ENCODE data around the gene KCTD16. TPM values are rescaled to one million over a fixed set of nuclear protein-coding genes. Genes with fewer than 3 reads are reported as not detected.

KCTD16 gene
- total RNA-seq, 2 experiments from 2014 or later, result 0.14 to 0.25 TPM

GRCh38 chr5:144378681-144379080 lies 208.0 kb downstream of the KCTD16 start:
- Mint-ChIP-seq H3K4me3 (no peak overlapping the region), H3K9me3 (ENCODE audit: low read depth) (peaks cover 5% of the 10 kb centered on the region), H3K27ac (no peak overlapping the region), H3K4me1 (no peaks in the 10 kb centered on the region), H3K27me3 (peaks cover 2% of the 10 kb centered on the region), H3K36me3 (ENCODE audit: low read depth) (no peaks in the 10 kb centered on the region)
- ChIA-PET POLR2A (no interaction called here), CTCF (no interaction called here)
- DNase-seq (no peak), ATAC-seq (no peak)
- intact Hi-C loops (cut with DNase I, micrococcal nuclease), result no loop called here

GRCh38 chr5:144385597-144385996 lies 214.9 kb downstream of the KCTD16 start:
- H3K4me1 Mint-ChIP-seq, result no peaks in the 10 kb centered on the region
- ChIA-PET POLR2A (no interaction called here), CTCF (no interaction called here)
- ATAC-seq (no peak), DNase-seq (no peak)
- H3K27me3 Mint-ChIP-seq, result no peaks in the 10 kb centered on the region
- H3K4me3 Mint-ChIP-seq, result no peak overlapping the region
- no peaks in the 10 kb centered on the region for H3K36me3 Mint-ChIP-seq (ENCODE audit: low read depth)
- no peak overlapping the region for H3K27ac Mint-ChIP-seq
- H3K9me3 Mint-ChIP-seq (ENCODE audit: low read depth), result peaks cover 3% of the 10 kb centered on the region
- intact Hi-C loops (cut with DNase I, micrococcal nuclease), result no loop called here

DNA sequence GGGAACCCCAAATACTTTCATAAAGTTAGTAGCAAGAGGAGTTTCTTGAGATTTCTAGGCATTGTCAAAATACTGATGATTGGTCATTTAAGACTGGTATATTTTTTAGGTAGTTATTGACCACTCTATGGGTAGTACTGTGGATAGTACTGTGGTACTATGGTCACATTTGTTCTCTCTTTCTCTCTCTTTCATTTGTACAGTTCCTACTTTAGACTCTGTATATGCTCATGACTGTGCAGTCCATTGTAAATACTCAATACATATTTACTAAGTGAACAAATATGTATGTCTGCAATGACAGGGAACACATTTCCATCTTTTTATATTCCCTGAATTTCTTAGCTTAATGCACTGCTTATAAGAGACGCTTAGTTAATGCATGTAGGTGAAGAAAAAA lies 215.6 kb downstream of the KCTD16 start:
- H3K4me1 Mint-ChIP-seq, result no peaks in the 10 kb centered on the region
- ATAC-seq (no peak), DNase-seq (no peak)
- ChIA-PET POLR2A (no interaction called here), CTCF (no interaction called here)
- no peaks in the 10 kb centered on the region for H3K36me3 Mint-ChIP-seq (ENCODE audit: low read depth)
- H3K4me3 Mint-ChIP-seq, result no peak overlapping the region
- H3K27ac Mint-ChIP-seq, result no peak overlapping the region
- no peaks in the 10 kb centered on the region for H3K27me3 Mint-ChIP-seq
- H3K9me3 Mint-ChIP-seq (ENCODE audit: low read depth), result peaks cover 2% of the 10 kb centered on the region
- intact Hi-C loops (cut with DNase I, micrococcal nuclease), result no loop called here

DNA sequence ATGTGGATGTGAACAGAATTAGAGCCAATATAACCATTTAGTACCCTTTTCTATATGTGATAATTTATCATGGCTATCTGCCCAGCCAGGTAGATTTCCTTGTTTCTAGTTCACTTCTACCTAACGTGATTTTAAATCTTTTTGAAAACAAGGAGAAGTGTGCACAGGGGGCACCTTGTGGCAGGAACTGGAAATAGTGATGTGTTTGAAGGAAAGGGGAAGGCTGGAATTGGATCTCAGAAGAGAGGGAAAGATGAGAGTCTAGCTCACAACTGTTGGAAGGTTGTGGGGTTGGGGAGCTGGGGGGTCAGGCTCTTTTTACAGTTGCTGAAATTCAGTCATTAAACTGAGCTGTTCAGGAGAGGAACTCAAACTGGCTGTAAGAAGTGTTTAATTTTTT lies 219.5 kb downstream of the KCTD16 start:
- no peak for ATAC-seq
- H3K36me3 Mint-ChIP-seq (ENCODE audit: low read depth), result no peaks in the 10 kb centered on the region
- H3K9me3 Mint-ChIP-seq (ENCODE audit: low read depth), result no peaks in the 10 kb centered on the region
- ChIA-PET CTCF (no interaction called here), POLR2A (no interaction called here)
- no peaks in the 10 kb centered on the region for H3K4me1 Mint-ChIP-seq
- intact Hi-C loops (cut with DNase I, micrococcal nuclease), result loop anchor here in 1 of 2 experiments (10.0 kb wide), 1 partner anchor 185 kb away; no protein-coding TSS in a partner anchor
- no peak for DNase-seq
- H3K27me3 Mint-ChIP-seq, result no peaks in the 10 kb centered on the region
- no peak overlapping the region for H3K4me3 Mint-ChIP-seq
- no peak overlapping the region for H3K27ac Mint-ChIP-seq

DNA sequence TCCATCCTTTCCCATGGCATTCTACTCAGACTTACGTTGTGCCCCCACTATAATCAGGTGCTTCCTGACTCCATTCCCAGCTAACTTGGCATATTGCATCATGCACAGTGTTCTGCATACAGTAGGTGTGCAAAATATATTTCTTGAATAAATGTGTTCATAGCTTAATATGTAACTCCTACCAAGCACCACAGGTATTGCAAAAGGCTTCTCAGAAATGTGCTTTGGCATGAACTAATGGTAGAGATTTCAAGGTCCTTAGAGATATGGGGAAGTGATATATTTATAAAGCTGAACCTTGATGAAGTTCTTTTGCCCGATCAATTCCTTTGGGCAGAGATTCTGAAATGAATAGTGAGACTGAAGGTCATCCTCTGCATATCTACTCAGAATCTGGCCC lies 220.4 kb downstream of the KCTD16 start:
- ChIA-PET CTCF (no interaction called here), POLR2A (no interaction called here)
- Mint-ChIP-seq H3K27me3 (no peaks in the 10 kb centered on the region), H3K9me3 (ENCODE audit: low read depth) (no peaks in the 10 kb centered on the region), H3K27ac (no peak overlapping the region), H3K36me3 (ENCODE audit: low read depth) (no peaks in the 10 kb centered on the region), H3K4me3 (no peak overlapping the region), H3K4me1 (no peaks in the 10 kb centered on the region)
- DNase-seq, result no peak
- ATAC-seq, result no peak
- intact Hi-C loops (cut with DNase I, micrococcal nuclease), result loop anchor here in 1 of 2 experiments (10.0 kb wide), 1 partner anchor 186 kb away; no protein-coding TSS in a partner anchor

DNA sequence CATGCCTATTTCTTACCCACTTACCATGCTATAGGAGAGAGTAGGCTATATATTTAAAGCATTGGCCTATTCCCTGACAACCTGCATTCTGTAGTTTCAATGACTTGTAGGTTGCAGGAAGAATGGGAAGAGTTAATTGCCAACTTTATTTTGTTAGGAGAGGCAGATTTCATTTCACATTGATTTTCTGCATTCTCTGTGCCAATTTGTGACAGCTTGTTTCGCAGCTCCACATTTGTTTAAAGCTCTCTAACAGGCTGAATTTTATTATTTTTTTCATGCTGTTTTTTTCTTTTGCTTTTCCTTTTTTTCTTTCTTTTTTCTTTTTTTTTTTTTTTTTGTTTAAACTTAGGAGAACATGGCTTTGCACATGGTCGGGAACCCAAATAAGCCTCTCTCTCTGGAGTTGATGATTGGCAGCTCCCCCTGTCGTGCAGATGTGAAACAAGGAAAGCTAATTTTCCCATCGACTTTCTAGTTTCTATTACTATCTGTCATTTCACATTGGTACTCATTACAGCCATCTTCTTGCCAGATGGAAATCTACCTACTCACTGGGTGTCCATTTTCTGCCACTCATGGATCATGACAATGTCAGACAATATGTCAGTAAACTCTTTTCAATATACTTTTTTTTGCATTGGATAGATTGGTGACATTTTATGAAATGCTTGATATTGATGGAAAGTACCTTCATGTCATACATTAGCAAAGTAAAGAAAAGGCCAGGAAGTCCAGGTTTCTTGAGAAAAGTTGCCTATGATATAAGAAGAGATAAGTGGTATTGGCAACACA lies 223.2 kb downstream of the KCTD16 start:
- no peak overlapping the region for H3K27ac Mint-ChIP-seq
- no peak overlapping the region for H3K4me3 Mint-ChIP-seq
- intact Hi-C loops (cut with DNase I, micrococcal nuclease), result loop anchor here in 1 of 2 experiments (10.0 kb wide), 1 partner anchor 189 kb away; no protein-coding TSS in a partner anchor
- ChIA-PET POLR2A (no interaction called here), CTCF (no interaction called here)
- H3K9me3 Mint-ChIP-seq (ENCODE audit: low read depth), result no peaks in the 10 kb centered on the region
- DNase-seq (no peak), ATAC-seq (no peak)
- no peaks in the 10 kb centered on the region for H3K36me3 Mint-ChIP-seq (ENCODE audit: low read depth)
- no peaks in the 10 kb centered on the region for H3K4me1 Mint-ChIP-seq
- no peaks in the 10 kb centered on the region for H3K27me3 Mint-ChIP-seq

DNA sequence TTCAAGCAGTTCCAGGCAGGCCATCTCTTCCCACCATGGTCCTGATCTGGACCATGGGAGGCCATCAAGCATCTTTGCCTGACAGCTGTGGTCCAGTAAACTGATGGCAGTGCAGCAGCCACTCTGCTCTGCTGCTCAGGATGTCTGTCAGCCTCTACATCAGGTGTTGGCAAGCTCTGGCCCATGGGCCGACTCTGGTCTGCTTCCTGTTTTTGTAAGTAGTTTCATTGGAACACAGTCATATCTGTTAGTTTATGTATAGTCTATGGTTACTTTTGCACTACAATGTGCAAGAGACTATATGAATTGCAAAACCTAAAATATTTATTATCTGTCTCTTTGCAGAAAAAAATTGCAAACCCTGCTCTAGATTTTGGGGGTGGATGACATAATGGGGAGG lies 225.0 kb downstream of the KCTD16 start:
- no peaks in the 10 kb centered on the region for H3K4me1 Mint-ChIP-seq
- CTCF ChIA-PET, result no interaction called here
- no peak overlapping the region for H3K4me3 Mint-ChIP-seq
- no peak for ATAC-seq
- no peaks in the 10 kb centered on the region for H3K9me3 Mint-ChIP-seq (ENCODE audit: low read depth)
- DNase-seq, result no peak
- no peak overlapping the region for H3K27ac Mint-ChIP-seq
- intact Hi-C loops (cut with DNase I, micrococcal nuclease), result loop anchor here in 1 of 2 experiments (10.0 kb wide), 1 partner anchor 191 kb away; no protein-coding TSS in a partner anchor
- POLR2A ChIA-PET, result no interaction called here
- peaks cover 1% of the 10 kb centered on the region for H3K27me3 Mint-ChIP-seq
- no peaks in the 10 kb centered on the region for H3K36me3 Mint-ChIP-seq (ENCODE audit: low read depth)

- intact Hi-C loops (cut with DNase I, micrococcal nuclease), result no loop called here
- DNase-seq, result no peak
- Mint-ChIP-seq H3K4me1 (no peaks in the 10 kb centered on the region), H3K9me3 (ENCODE audit: low read depth) (no peaks in the 10 kb centered on the region), H3K27ac (no peak overlapping the region), H3K36me3 (ENCODE audit: low read depth) (no peaks in the 10 kb centered on the region), H3K4me3 (no peak overlapping the region), H3K27me3 (peaks cover 4% of the 10 kb centered on the region)
- ATAC-seq, result no peak
- POLR2A ChIA-PET, result no interaction called here
- CTCF ChIA-PET, result no interaction called here
These were observed 232.4 kb downstream of the KCTD16 start for GRCh38 chr5:144403058-144403457.

DNA sequence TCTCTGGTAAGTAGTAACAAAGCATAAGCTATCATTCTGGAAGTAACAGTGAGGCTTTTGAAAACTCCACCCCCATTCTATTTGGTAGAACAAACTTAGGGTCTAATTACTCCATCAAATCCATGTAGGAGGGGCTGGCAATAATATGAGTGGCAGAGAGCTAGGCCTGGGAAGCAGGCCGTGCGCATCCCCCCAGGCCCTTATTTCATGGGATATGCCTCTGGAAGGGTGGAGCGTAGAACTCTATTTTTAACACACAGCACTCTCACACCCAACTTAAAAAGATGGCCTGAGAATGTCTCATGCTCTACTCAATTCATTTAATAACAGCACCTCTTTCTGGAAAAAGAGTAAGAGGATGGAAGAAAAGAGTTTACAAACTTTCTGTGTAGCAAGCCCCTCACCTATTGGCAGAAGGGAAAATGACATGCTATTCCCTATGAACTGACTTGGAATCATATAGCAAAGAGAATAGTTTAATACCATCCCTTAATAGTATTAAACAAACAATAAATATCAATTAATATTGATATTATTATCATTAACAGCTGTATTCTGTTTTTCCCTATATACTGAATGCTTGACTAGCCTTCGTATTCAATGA lies 233.2 kb downstream of the KCTD16 start:
- ChIA-PET POLR2A (no interaction called here), CTCF (no interaction called here)
- intact Hi-C loops (cut with DNase I, micrococcal nuclease), result no loop called here
- no peaks in the 10 kb centered on the region for H3K4me1 Mint-ChIP-seq
- no peak overlapping the region for H3K27ac Mint-ChIP-seq
- ATAC-seq (no peak), DNase-seq (no peak)
- peaks cover 6% of the 10 kb centered on the region for H3K27me3 Mint-ChIP-seq
- no peaks in the 10 kb centered on the region for H3K36me3 Mint-ChIP-seq (ENCODE audit: low read depth)
- no peaks in the 10 kb centered on the region for H3K9me3 Mint-ChIP-seq (ENCODE audit: low read depth)
- no peak overlapping the region for H3K4me3 Mint-ChIP-seq

DNA sequence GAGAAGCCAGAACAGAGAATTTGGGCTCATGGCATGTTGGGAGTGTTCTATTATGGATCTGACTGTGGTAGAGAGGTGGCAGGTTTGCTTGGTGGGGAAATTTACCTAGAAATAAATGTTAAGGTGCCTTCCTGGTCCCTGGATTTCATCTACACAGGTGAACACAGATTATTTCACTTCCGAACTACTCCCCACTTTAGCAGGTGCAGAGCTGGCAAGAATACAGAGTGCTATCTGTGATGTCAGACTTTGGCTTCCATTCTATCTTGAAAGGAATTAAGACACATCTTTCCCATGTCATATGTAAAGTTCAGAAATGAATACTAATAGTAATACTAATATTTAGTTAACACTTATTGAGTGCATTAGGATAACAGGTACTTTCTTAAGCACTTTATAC lies 234.0 kb downstream of the KCTD16 start:
- H3K27me3 Mint-ChIP-seq, result peaks cover 8% of the 10 kb centered on the region
- H3K9me3 Mint-ChIP-seq (ENCODE audit: low read depth), result no peaks in the 10 kb centered on the region
- intact Hi-C loops (cut with DNase I, micrococcal nuclease), result no loop called here
- POLR2A ChIA-PET, result no interaction called here
- CTCF ChIA-PET, result no interaction called here
- H3K27ac Mint-ChIP-seq, result no peak overlapping the region
- no peak overlapping the region for H3K4me3 Mint-ChIP-seq
- DNase-seq, result no peak
- H3K36me3 Mint-ChIP-seq (ENCODE audit: low read depth), result no peaks in the 10 kb centered on the region
- no peaks in the 10 kb centered on the region for H3K4me1 Mint-ChIP-seq
- no peak for ATAC-seq

GRCh38 chr5:144405991-144406390 lies 235.3 kb downstream of the KCTD16 start:
- ChIA-PET POLR2A (no interaction called here), CTCF (no interaction called here)
- ATAC-seq, result no peak
- Mint-ChIP-seq H3K27ac (no peak overlapping the region), H3K27me3 (peaks cover 8% of the 10 kb centered on the region), H3K9me3 (ENCODE audit: low read depth) (no peaks in the 10 kb centered on the region), H3K4me3 (no peak overlapping the region), H3K4me1 (no peaks in the 10 kb centered on the region), H3K36me3 (ENCODE audit: low read depth) (no peaks in the 10 kb centered on the region)
- no peak for DNase-seq
- intact Hi-C loops (cut with DNase I, micrococcal nuclease), result no loop called here

DNA sequence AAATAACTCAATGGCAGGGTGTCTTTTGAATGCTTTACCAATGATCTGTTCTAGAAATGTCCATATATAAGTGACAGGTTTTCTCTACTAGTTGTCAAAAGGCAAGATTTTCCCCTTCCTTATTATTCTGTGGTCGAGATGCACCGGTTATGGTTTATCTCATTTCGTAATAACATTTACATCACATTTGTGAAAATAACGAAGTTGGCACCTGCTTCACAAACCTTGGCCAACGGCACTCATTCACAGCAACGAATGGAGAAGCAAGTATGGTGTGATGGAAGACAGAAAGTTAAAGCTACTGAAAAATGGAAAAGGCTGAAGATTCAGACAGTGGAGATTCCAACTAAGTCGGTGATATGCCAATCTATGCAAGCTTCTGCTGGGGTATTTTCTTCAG lies 235.8 kb downstream of the KCTD16 start:
- Mint-ChIP-seq H3K9me3 (ENCODE audit: low read depth) (no peaks in the 10 kb centered on the region), H3K4me1 (no peaks in the 10 kb centered on the region), H3K4me3 (no peak overlapping the region), H3K36me3 (ENCODE audit: low read depth) (no peaks in the 10 kb centered on the region), H3K27me3 (peaks cover 8% of the 10 kb centered on the region), H3K27ac (no peak overlapping the region)
- CTCF ChIA-PET, result interaction anchor here (0.7 kb wide), 1 partner anchor 27 kb away, joined by 4 read pairs; no protein-coding TSS in a partner anchor
- DNase-seq, result no peak
- ATAC-seq, result no peak
- POLR2A ChIA-PET, result no interaction called here
- intact Hi-C loops (cut with DNase I, micrococcal nuclease), result no loop called here
